PC-3 (cell line): ENCODE data around the gene FBXL4. TPM values are rescaled to one million over a fixed set of nuclear protein-coding genes. Genes with fewer than 3 reads are reported as not detected.

Experiments used
- ATAC-seq: fragments of 200-7000 bp; cut with Tn5 transposase; 2 replicates; pipeline ENCODE4 v1.9.1; 2020; ENCODE audit warnings: mild to moderate bottlenecking, moderate library complexity
- BruUV-seq: library from RNA; stranded (reverse); fragments of 400-500 nt; replicated peaks from 2 replicates; lab custom pipeline; 2021; lab: Mats Ljungman, UMichigan
- CTCF ChIA-PET: fragments of 300-600 bp; sonication (Branson Sonifier 250); formaldehyde crosslinking; loops from one replicate; lab custom pipeline; 2022; ENCODE audit warnings: antibody characterized with exemption; lab: Charles Lee
- POLR2A ChIA-PET: fragments of 300-600 bp; sonication (Branson Sonifier 250); formaldehyde crosslinking; loops from one replicate; lab custom pipeline; 2022; ENCODE audit warnings: antibody characterized with exemption; ENCODE audit not compliant: unreplicated experiment; lab: Charles Lee
- DNase-seq: peaks from one replicate; pipeline ENCODE4 v3.0.0-alpha.2; 2015
- H2AFZ ChIP-seq: fragments of 300-600 bp; sonication (generic); 2 replicates; pipeline ENCODE4 v1.6.0; 2016; ENCODE audit warnings: antibody characterized with exemption, low read length
- H3F3A ChIP-seq: fragments of 300-600 bp; sonication (generic); one replicate; pipeline ENCODE4 v1.6.0; 2017; ENCODE audit warnings: antibody characterized with exemption, low read length, control low read depth, mild to moderate bottlenecking; ENCODE audit not compliant: unreplicated experiment
- H3K27ac ChIP-seq: fragments of 300-600 bp; sonication (generic); 2 replicates; pipeline ENCODE4 v1.5.1; 2016; ENCODE audit warnings: mild to moderate bottlenecking, low read length
- H3K27me3 ChIP-seq: fragments of 300-600 bp; sonication (generic); 2 replicates; pipeline ENCODE4 v1.6.1; 2016; ENCODE audit warnings: low read length, mixed read lengths
- H3K36me3 ChIP-seq: fragments of 300-600 bp; sonication (generic); 2 replicates; pipeline ENCODE4 v1.6.1; 2016; ENCODE audit warnings: low read depth, mixed run types, low read length, mixed read lengths
- H3K4me1 ChIP-seq: fragments of 300-600 bp; sonication (generic); 2 replicates; pipeline ENCODE4 v1.5.1; 2016; ENCODE audit warnings: low read length; ENCODE audit not compliant: insufficient read depth
- H3K4me2 ChIP-seq: fragments of 300-600 bp; sonication (generic); 2 replicates; pipeline ENCODE4 v1.6.0; 2016; ENCODE audit warnings: low read length
- H3K4me3 ChIP-seq: fragments of 300-600 bp; sonication (generic); 2 replicates; pipeline ENCODE4 v1.5.1; 2016; ENCODE audit warnings: mild to moderate bottlenecking, low read length, mixed read lengths
- H3K79me2 ChIP-seq: fragments of 300-600 bp; sonication (generic); 2 replicates; pipeline ENCODE4 v1.6.1; 2017; ENCODE audit warnings: low read length, mixed read lengths
- H3K9ac ChIP-seq: fragments of 300-600 bp; sonication (generic); 2 replicates; pipeline ENCODE4 v1.6.0; 2016; ENCODE audit warnings: mild to moderate bottlenecking, low read length
- H3K9me2 ChIP-seq: fragments of 300-600 bp; sonication (generic); replicated peaks from 2 replicates; pipeline ENCODE4 v1.6.1; 2016; ENCODE audit warnings: mixed run types, low read length, mixed read lengths
- H3K9me3 ChIP-seq: fragments of 300-600 bp; sonication (generic); 2 replicates; pipeline ENCODE4 v1.6.1; 2016; ENCODE audit warnings: low read length, mixed read lengths
- H4K20me1 ChIP-seq: fragments of 300-600 bp; sonication (generic); 2 replicates; pipeline ENCODE4 v1.6.1; 2016; ENCODE audit warnings: low read length, mixed read lengths
- CTCF ChIP-seq: fragments of 300-600 bp; sonication (generic); conservative IDR thresholded peaks from 2 replicates; pipeline ENCODE4 v1.5.1; 2017; ENCODE audit warnings: antibody characterized with exemption, low read depth, mild to moderate bottlenecking, low read length
- EZH2 ChIP-seq: fragments of 300-600 bp; sonication (generic); IDR thresholded peaks from one replicate; pipeline ENCODE4 v1.6.1; 2017; ENCODE audit warnings: antibody characterized with exemption, mild to moderate bottlenecking, low read length; ENCODE audit not compliant: unreplicated experiment
- EZH2phosphoT487 ChIP-seq: fragments of 300-600 bp; sonication (generic); IDR thresholded peaks from 2 replicates; pipeline ENCODE4 v1.6.1; 2018; ENCODE audit warnings: mild to moderate bottlenecking, antibody characterized with exemption, low read length, borderline replicate concordance
- intact Hi-C: fragments of 100-400 bp; cut with micrococcal nuclease; formaldehyde crosslinking; loops from 2 replicates; pipeline ENCODE4 v1.9.0; 2023
- total RNA-seq: library from RNA; depleted of rRNA; stranded (reverse); fragments of >200 nt; gene quantifications from 2 replicates; pipeline ENCODE4 v1.2.3, GENCODE V29; 2014

The FBXL4 gene
- total RNA-seq, 1 experiment from 2014 or later: 3.8 TPM

GRCh38 chr6:98992535-98992934 is 44.8 kb upstream of the FBXL4 start:
- TF ChIP-seq EZH2phosphoT487: no peak
- no peak for TF ChIP-seq EZH2
- no peak for TF ChIP-seq CTCF
- intact Hi-C loops: no loop called here
- Histone ChIP-seq H4K20me1 (no peaks in the 10 kb centered on the region), H3K36me3 (no peaks in the 10 kb centered on the region), H3K9ac (no peak overlapping the region), H3K9me3 (no peaks in the 10 kb centered on the region), H3K4me1 (no peaks in the 10 kb centered on the region), H3F3A (no peaks in the 10 kb centered on the region), H3K4me3 (no peak overlapping the region), H3K27ac (no peak overlapping the region), H3K27me3 (peaks cover 8% of the 10 kb centered on the region; the same call in 1 of the 2 replicates), H2AFZ (no peak overlapping the region), H3K4me2 (no peak overlapping the region), H3K9me2 (no peaks in the 10 kb centered on the region), H3K79me2 (no peaks in the 10 kb centered on the region)
- DNase-seq (no peak), ATAC-seq (no peak)
- no TSS peak for BruUV-seq
- ChIA-PET CTCF (interaction anchor here (0.6 kb wide), 1 partner anchor 249 kb away, joined by 3 read pairs; no protein-coding TSS in a partner anchor), POLR2A (no interaction called here)

GRCh38 chr6:98986071-98986615 is 38.4 kb upstream of the FBXL4 start:
- H3K27ac ChIP-seq: no peak overlapping the region
- no peaks in the 10 kb centered on the region for H3K4me1 ChIP-seq
- no peaks in the 10 kb centered on the region for H3K9me2 ChIP-seq
- no peak overlapping the region for H3K4me3 ChIP-seq
- H4K20me1 ChIP-seq: no peaks in the 10 kb centered on the region
- TF ChIP-seq EZH2phosphoT487: no peak
- TF ChIP-seq CTCF: no peak
- no peak for TF ChIP-seq EZH2
- H3K9ac ChIP-seq: no peak overlapping the region
- no peak overlapping the region for H2AFZ ChIP-seq
- CTCF ChIA-PET: no interaction called here
- H3K36me3 ChIP-seq: no peaks in the 10 kb centered on the region
- POLR2A ChIA-PET: no interaction called here
- no peaks in the 10 kb centered on the region for H3K9me3 ChIP-seq
- H3F3A ChIP-seq: no peaks in the 10 kb centered on the region
- no peak overlapping the region for H3K4me2 ChIP-seq
- DNase-seq (no peak), ATAC-seq (no peak)
- peaks cover 19% of the 10 kb centered on the region for H3K27me3 ChIP-seq
- BruUV-seq: no TSS peak
- intact Hi-C loops: no loop called here
- no peaks in the 10 kb centered on the region for H3K79me2 ChIP-seq

- TF ChIP-seq EZH2 (no peak), EZH2phosphoT487 (no peak), CTCF (no peak)
- H3K27me3 ChIP-seq: peaks cover 19% of the 10 kb centered on the region
- no peak for DNase-seq
- no peak overlapping the region for H3K4me3 ChIP-seq
- no peak overlapping the region for H3K27ac ChIP-seq
- no peaks in the 10 kb centered on the region for H4K20me1 ChIP-seq
- no TSS peak for BruUV-seq
- no peaks in the 10 kb centered on the region for H3K9me2 ChIP-seq
- H3K9ac ChIP-seq: no peak overlapping the region
- ChIA-PET CTCF (no interaction called here), POLR2A (no interaction called here)
- no peaks in the 10 kb centered on the region for H3K9me3 ChIP-seq
- no peaks in the 10 kb centered on the region for H3K4me1 ChIP-seq
- H2AFZ ChIP-seq: no peak overlapping the region
- ATAC-seq: no peak
- no peaks in the 10 kb centered on the region for H3K36me3 ChIP-seq
- intact Hi-C loops: no loop called here
- no peaks in the 10 kb centered on the region for H3F3A ChIP-seq
- no peak overlapping the region for H3K4me2 ChIP-seq
- no peaks in the 10 kb centered on the region for H3K79me2 ChIP-seq
Measured at GRCh38 chr6:98985391-98985790, 37.6 kb upstream of the FBXL4 start.
